ENCODE measurements around the gene FSHR.
A peak's percentile ranks its signal among the peaks of the same experiment; 100 is the strongest.

Gene FSHR

GRCh38 chr2:48940606-48941005 lies 213.7 kb downstream of the FSHR start:
- no peak overlapping the region for H3K4me3 ChIP-seq (ENCODE audit: low read depth, low read length)
- DNase-seq (ENCODE audit: low read depth): peak; percentile 89
- TF ChIP-seq POLR2A (IDR thresholded peaks at IDR 0.05; ENCODE audit: extremely low read depth, insufficient read length) (no peak), CTCF (IDR thresholded peaks at IDR 0.05; ENCODE audit: low read depth, low read length) (no peak), MYC (IDR thresholded peaks at IDR 0.05; ENCODE audit: low read depth, low read length) (peak; percentile 66)
- TF ChIP-seq, protein P1, sequence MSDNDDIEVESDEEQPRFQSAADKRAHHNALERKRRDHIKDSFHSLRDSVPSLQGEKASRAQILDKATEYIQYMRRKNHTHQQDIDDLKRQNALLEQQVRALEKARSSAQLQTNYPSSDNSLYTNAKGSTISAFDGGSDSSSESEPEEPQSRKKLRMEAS (IDR thresholded peaks at IDR 0.05; ENCODE audit: low read depth, low read length): 0 out of 2 replicates have a peak, but pooled peaks have one; percentile 10

GRCh38 chr2:48939232-48939631 lies 215.1 kb downstream of the FSHR start:
- no peak overlapping the region for H3K4me3 ChIP-seq (ENCODE audit: low read depth, low read length)
- no peak for DNase-seq (ENCODE audit: low read depth)
- no peak for TF ChIP-seq POLR2A (IDR thresholded peaks at IDR 0.05; ENCODE audit: extremely low read depth, insufficient read length)
- no peak for TF ChIP-seq CTCF (IDR thresholded peaks at IDR 0.05; ENCODE audit: low read depth, low read length)
- TF ChIP-seq, protein P1 (IDR thresholded peaks at IDR 0.05; ENCODE audit: low read depth, low read length): no peak
- no peak for TF ChIP-seq MYC (IDR thresholded peaks at IDR 0.05; ENCODE audit: low read depth, low read length)

DNA sequence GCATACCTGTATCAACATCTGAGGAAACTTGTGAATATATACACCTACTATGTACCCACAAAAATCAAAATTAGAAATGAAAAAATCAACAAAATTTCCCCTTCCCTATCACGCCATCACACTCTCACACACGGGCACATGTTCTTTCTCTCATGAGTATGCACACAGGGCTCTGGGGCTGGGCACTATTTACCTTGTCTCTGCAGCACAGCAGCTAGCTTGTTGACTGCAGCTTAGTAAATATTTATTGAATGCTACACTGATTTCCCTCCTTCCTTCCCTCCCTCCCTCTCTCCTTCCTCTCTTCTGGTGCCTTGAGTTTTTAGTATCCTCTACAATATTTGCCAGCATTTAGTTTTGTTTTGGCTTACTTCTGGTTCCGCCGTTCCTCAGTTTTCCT lies 216.1 kb downstream of the FSHR start:
- TF ChIP-seq, protein P1 (IDR thresholded peaks at IDR 0.05; ENCODE audit: low read depth, low read length): no peak
- TF ChIP-seq POLR2A (IDR thresholded peaks at IDR 0.05; ENCODE audit: extremely low read depth, insufficient read length) (no peak), CTCF (IDR thresholded peaks at IDR 0.05; ENCODE audit: low read depth, low read length) (no peak), MYC (IDR thresholded peaks at IDR 0.05; ENCODE audit: low read depth, low read length) (no peak)
- no peak for DNase-seq (ENCODE audit: low read depth)

GRCh38 chr2:48934807-48935206 lies 219.5 kb downstream of the FSHR start:
- H3K4me3 ChIP-seq (ENCODE audit: low read depth, low read length): no peak overlapping the region
- TF ChIP-seq POLR2A (IDR thresholded peaks at IDR 0.05; ENCODE audit: extremely low read depth, insufficient read length): no peak
- TF ChIP-seq, protein P1 (IDR thresholded peaks at IDR 0.05; ENCODE audit: low read depth, low read length): no peak
- DNase-seq (ENCODE audit: low read depth): no peak

More for the DNA sequence above, 216.1 kb downstream of the FSHR start:
- H3K4me3 ChIP-seq (ENCODE audit: low read depth, low read length): no peak overlapping the region

DNA sequence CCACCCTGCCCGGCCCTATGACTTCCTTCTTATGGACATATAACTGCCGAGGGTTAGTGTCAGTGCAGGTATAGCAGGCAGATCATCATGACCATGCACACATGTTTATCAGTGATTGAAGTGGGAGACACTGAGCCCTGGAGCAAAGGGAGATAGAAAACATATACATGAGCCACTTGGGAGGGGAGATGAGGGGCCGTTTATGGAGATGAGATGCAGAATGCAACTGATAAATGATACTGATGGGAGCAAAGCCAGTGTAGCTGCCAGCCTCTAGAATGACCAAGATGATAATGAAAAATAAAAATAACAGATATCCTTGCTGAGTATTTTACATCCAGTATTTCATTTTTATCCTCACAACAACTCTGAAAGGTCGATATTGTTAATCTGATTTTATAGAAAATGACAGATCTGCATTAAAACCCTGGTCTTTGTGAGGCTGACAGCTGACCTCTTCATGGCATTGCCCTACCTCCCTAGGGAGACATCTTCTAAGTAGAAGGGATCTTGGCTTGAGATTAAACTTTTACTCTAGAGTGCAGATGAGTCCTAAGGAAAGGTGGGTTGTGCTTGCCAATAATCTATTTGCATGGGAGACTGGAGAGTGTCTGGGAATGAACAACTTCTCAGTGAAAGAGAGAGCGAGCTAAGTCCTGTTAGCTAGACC lies 220.4 kb downstream of the FSHR start:
- no peak for DNase-seq (ENCODE audit: low read depth)
- no peak overlapping the region for H3K4me3 ChIP-seq (ENCODE audit: low read depth, low read length)
- no peak for TF ChIP-seq CTCF (IDR thresholded peaks at IDR 0.05; ENCODE audit: low read depth, low read length)

GRCh38 chr2:48932667-48933066 lies 221.6 kb downstream of the FSHR start:
- DNase-seq (ENCODE audit: low read depth): no peak
- H3K4me3 ChIP-seq (ENCODE audit: low read depth, low read length): no peak overlapping the region
- TF ChIP-seq MYC (IDR thresholded peaks at IDR 0.05; ENCODE audit: low read depth, low read length): no peak
- TF ChIP-seq CTCF (IDR thresholded peaks at IDR 0.05; ENCODE audit: low read depth, low read length): no peak
- TF ChIP-seq POLR2A (IDR thresholded peaks at IDR 0.05; ENCODE audit: extremely low read depth, insufficient read length): no peak
- TF ChIP-seq, protein P1 (IDR thresholded peaks at IDR 0.05; ENCODE audit: low read depth, low read length): no peak
